ENCODE measurements around the gene DLG2.
"Not testable (repeated sequence)": the region's sequence is repeated elsewhere in the genome, so short reads cannot be mapped to it uniquely, and the experiment has no call there.

Gene DLG2

GRCh38 chr11:83454674-83455073, 2172.5 kb downstream of the DLG2 start:
- DNase-seq: no peak

- DNase-seq: peak; percentile 15
These were observed 2177.7 kb downstream of the DLG2 start for GRCh38 chr11:83449338-83449913.

- DNase-seq: no peak
These were observed 2178.5 kb downstream of the DLG2 start for GRCh38 chr11:83448686-83449085.

DNA sequence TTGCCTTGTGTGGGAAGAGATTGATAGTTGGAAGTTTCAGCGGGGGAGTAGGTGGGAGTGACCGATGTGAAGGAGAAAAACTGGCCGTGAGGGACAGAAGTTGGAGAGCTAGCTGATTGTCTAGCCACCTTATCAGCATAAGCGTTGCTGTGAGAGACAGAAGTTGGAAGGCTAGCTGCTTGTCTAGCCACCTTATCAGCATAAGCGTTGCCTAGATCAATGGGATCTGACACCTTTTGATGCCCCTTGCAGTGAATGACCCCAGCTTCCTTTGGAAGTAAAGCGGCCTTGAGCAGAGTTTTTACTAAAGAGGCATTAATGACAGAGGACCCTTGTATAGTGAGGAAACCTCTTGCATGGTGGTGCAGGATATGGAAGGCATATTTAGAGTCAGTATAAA, 2183.3 kb downstream of the DLG2 start:
- not testable (repeated sequence) for DNase-seq

GRCh38 chr11:83441601-83442000, 2185.5 kb downstream of the DLG2 start:
- DNase-seq: no peak

- peak; percentile 45 for DNase-seq
These were observed 2186.0 kb downstream of the DLG2 start for GRCh38 chr11:83441171-83441570.

DNA sequence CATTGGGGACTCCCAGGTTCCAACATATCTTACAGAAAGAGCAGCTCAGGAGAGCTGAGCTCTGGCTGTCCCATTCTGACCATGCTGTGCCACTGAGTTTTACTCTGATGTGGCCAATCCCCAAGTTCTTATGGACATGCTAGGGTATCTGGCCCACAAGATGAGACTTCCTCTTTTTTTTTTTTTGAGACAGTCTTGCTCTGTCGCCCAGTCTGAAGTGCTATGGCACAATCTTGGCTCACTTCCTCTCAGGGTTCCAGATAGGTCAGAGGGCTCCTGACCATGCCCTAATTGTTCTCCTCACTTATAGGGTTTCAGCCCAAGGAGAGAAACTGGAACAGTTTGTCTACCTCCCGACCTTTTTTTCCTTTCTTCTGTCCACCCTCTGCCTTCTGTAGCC, 2188.7 kb downstream of the DLG2 start:
- no peak for DNase-seq

- DNase-seq: no peak
These were observed 2189.2 kb downstream of the DLG2 start for GRCh38 chr11:83437939-83438338.

DNA sequence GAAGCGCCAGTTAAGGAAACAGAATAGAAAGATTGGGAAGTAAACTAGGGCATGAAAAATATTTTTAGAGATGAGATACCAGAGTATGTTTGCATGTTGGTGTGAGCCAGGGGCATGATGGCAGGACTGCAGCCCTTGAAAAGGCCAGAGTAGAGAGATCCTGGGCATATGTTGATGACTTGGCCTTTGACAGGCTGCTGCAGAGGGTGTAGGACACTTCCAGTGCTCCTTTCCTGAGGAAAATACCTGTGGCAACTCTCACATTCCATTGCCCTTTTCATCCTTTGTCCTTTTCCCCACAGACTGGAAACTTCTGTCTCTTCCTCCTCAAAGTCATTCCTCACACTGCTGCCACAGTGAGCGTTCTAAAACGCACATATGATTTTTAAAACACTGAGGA, 2190.3 kb downstream of the DLG2 start:
- DNase-seq: no peak

DNA sequence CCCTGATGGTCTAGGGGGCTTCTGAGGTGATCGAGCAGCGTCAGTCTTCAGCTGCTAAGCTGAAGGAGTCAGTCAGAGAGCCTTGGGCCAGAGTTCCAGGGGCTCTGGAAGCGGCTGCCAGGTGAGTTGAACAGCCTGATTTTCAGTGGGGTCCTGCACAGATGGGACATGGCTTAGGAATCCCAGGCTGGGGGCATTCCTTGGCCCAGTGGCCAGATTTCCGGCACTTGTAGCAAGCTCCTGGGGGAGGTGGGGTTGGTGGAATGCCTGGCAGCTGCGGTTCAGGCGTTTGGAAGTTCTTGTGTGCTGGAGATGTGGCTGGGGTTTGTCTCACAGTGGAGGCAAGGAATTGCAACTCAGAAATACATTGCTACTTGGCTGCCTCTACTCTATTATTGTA, 2192.3 kb downstream of the DLG2 start:
- not testable (repeated sequence) for DNase-seq

DNA sequence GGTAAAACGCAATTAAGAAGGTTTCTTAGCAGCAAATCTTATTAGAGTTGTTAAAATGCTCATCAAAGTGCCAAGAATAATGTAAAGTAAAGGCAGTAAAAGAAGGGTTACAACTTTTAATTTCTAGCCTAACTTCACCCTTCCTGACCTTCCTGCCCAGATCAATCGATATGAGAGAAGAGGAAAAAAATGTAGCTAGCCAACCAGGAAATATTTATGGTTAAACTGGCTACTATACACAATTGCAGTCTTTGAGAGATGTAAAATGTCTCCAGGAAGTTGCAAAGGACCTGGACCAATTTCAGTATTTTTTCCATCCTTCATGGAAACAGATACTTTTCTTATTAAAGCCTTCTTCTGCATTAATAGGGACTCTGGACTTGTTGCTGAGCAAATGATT, 2199.2 kb downstream of the DLG2 start:
- no peak for DNase-seq

GRCh38 chr11:83427501-83427900, 2199.6 kb downstream of the DLG2 start:
- DNase-seq: no peak

DNA sequence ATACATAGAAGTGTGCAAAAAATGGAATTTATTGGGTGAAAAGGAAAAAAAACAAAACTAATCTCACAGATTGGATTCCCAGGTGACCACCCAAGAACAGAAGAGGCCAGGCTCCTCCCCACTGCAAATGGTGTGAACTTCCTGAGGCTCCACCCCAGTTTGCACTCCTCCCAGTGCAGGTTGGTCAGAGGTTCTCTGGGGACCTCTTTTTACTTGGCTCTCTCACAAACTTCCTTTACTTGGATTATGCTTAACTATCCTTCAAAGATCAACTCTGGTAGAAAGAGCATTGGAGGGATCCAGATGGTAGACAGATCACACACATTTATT, 2202.0 kb downstream of the DLG2 start:
- DNase-seq: no peak

DNA sequence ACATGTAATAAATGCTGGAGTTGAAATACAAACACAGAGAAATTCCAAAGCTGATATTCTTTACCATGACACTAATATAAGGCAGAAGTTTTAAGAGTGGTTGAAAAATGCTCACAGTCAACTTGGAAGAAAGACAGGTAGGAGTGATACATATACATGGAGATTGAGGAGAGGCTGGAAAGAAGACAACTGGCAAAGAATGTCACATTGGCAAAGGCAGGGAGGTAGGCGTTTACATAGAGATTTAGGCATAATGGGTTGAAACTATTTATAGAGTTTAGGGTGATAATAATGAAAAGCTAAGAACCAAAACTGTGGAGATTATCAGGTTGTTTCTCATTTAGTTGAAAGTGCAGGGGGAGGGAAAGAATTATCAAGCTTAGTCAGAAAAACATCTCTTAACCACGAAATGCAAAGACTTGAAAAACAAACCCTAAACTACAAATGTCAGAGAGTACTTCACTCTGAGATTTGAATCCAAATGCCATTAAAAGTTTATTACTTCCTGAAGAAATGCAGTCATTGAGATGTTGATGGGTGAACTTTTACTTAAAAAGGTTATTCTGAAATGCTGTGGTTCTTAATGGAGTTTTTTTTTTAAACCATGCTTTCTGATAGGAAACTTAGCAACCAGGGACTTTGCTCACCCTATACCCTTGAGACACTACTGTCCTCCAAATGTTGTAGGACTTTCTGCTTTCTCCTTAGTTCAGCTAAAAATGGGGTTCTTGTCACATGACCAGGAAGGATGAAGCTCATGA, 2202.6 kb downstream of the DLG2 start:
- DNase-seq: no peak

DNA sequence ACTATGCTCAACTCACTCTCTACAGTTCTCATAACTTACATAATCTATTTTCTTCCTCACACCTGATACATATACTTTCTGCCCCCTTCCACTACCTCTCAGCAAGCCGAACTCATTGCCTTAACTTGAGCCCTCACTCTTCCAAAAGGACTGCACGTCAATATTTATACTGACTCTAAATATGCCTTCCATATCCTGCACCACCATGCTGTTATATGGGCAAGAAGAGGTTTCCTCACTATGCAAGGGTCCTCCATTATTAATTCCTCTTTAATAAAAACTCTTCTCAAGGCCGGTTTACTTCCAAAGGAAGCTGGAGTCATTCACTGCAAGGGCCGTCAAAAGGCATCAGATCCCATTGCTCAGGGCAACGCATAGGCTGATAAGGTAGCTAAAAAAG, 2204.5 kb downstream of the DLG2 start:
- DNase-seq: not testable (repeated sequence)

DNA sequence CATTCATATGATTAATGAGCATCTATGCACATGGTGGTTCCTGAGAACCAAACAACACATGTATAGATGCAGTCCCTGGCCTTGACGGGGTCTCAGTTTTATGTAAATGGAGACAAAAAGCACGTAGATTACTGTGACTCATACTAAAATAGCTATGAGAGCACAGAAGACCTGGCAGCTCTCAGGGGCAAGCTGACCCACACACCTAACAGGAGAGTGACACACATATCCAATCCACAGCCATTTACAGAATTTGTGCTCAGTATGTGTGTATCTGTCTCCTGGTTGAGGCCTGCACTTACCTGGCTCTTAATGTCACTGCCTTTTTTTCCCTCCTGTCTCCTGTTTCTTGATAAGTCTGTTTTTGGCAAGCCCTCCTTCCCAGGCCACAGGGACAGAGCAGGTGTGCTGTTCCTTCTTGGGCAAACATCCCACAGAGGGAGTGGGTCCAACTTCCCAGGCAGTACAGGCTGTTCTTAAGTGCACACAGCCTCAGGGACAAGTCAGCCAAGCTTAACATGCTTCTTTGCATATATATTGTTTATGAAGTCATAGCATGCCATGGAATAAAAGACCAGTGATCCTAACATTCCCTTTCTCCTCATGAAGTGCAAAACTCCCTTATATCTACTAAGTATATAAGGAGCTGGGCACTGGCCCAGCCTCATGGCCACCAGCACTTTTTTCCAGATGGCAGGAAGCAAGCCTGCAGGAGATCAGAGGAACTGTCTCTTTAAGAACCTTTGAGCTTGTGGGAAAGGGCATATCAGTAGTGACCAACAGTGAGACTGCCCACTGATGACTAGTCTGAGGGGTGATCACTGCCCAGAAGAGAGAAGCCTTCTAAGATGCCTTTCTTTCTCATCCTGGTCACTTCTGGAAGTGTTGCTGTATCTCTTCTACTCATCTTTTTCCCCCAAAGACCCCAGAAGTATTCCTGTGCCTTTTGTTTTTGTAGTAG, 2216.3 kb downstream of the DLG2 start:
- DNase-seq: peak; percentile 37

- no peak for DNase-seq
These were observed 2217.3 kb downstream of the DLG2 start for GRCh38 chr11:83409891-83410290.

DNA sequence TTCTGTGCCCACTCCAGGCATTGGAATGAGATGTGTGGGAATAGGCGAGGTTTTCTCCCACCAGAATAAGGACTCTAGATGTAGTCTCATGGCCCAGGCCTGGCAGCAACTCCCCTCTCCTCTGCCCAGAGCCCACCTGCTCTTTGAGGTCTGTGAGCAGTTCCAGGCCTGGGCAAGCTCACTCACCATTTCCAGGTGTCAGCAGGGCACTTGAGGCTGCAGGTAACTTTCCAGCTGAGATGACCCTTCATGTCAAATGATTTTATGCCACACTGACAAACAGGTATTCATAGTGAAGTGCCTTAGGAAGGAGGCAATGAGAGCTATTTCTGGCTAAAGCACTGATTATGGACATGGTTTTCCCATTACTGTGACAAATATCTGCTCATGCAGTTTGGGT, 2217.7 kb downstream of the DLG2 start:
- no peak for DNase-seq

DNA sequence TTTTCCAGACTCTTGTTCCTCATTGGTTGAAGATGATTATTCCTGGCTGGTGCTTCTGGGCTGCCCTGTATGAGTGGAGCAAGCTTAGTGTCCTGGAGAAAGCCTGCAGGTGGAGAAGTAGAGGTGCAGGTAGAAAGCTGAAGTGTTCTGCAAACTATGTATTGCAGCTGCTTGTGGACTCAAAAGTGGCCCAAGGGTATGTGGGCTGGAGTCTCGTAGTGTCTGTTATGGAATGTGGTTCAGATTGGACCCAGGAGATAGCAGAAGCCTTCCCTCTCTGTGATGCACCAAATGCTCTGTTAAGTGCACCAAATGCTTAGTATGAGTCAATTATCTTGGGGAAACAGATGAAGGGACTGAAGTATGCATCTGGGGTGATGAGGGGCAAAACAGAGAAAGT, 2218.2 kb downstream of the DLG2 start:
- DNase-seq: no peak
